Measurements from ENCODE around the gene SCAPER. TPM values are rescaled to one million over a fixed set of nuclear protein-coding genes. Genes with fewer than 3 reads are reported as not detected.
"Not testable (repeated sequence)": the region's sequence is repeated elsewhere in the genome, so short reads cannot be mapped to it uniquely, and the experiment has no call there.

SCAPER gene
- total and polyA plus RNA-seq, 2 experiments from 2014 or later, result 27.0 to 35.7 TPM

- H3K27me3 ChIP-seq, result no peaks in the 10 kb centered on the region
- H3K9me3 ChIP-seq (ENCODE audit: low read depth), result no peaks in the 10 kb centered on the region
- H3K4me3 ChIP-seq, result no peak overlapping the region
- no peaks in the 10 kb centered on the region for H3K4me1 ChIP-seq (ENCODE audit: low read depth)
- TF ChIP-seq, protein P1, sequence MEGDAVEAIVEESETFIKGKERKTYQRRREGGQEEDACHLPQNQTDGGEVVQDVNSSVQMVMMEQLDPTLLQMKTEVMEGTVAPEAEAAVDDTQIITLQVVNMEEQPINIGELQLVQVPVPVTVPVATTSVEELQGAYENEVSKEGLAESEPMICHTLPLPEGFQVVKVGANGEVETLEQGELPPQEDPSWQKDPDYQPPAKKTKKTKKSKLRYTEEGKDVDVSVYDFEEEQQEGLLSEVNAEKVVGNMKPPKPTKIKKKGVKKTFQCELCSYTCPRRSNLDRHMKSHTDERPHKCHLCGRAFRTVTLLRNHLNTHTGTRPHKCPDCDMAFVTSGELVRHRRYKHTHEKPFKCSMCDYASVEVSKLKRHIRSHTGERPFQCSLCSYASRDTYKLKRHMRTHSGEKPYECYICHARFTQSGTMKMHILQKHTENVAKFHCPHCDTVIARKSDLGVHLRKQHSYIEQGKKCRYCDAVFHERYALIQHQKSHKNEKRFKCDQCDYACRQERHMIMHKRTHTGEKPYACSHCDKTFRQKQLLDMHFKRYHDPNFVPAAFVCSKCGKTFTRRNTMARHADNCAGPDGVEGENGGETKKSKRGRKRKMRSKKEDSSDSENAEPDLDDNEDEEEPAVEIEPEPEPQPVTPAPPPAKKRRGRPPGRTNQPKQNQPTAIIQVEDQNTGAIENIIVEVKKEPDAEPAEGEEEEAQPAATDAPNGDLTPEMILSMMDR (IDR thresholded peaks at IDR 0.05; ENCODE audit: low read depth, low read length), result no peak
- H3K27ac ChIP-seq, result no peak overlapping the region
- no peak for DNase-seq (ENCODE audit: low read depth in 1 of 2, low spot score in 1 of 2)
- H3K36me3 ChIP-seq, result no peaks in the 10 kb centered on the region
Observed at GRCh38 chr15:76714950-76715349, 190.2 kb downstream of the SCAPER start.

DNA sequence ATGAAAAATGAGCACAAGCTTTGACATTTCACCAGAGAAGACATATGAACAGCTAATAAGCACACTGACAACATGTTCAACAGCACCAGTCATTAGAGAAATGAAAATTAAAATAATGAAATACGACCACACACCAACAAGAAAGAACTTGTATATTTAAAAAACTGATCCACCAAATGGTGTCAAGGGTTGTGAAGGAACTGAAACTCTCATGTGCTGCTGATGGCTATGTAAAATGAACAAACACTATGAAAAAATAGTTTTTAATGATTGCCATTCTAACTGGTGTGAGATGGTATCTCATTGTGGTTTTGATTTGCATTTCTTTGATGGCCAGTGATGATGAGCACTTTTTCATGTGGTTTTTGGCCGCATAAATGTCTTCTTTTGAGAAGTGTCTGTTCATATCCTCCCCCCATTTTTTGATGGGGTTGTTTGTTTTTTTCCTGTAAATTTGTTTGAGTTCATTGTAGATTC, 193.8 kb downstream of the SCAPER start:
- TF ChIP-seq, protein P1 (IDR thresholded peaks at IDR 0.05; ENCODE audit: low read depth, low read length), result no peak
- no peak for DNase-seq (ENCODE audit: low read depth in 1 of 2, low spot score in 1 of 2)
- Histone ChIP-seq H3K4me3 (no peak overlapping the region), H3K36me3 (no peaks in the 10 kb centered on the region), H3K4me1 (ENCODE audit: low read depth) (no peaks in the 10 kb centered on the region), H3K27ac (no peak overlapping the region), H3K9me3 (ENCODE audit: low read depth) (no peaks in the 10 kb centered on the region), H3K27me3 (no peaks in the 10 kb centered on the region)

DNA sequence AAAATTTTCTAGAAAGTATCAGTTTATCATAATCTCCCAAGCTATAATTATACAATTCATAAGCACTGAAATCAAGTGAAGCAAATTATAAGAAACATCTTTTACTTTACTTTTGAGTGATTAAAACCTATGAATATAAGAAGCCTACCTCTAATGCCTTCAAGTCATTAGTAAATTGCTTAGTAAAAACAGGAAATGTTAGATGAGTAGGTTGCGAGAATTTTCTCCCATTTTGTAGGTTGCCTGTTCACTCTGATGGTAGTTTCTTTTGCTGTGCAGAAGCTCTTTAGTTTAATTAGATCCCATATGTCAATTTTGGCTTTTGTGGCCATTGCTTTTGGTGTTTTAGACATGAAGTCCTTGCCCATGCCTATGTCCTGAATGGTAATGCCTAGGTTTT, 201.1 kb downstream of the SCAPER start:
- not testable (repeated sequence) for DNase-seq (ENCODE audit: low read depth in 1 of 2, low spot score in 1 of 2); H3K36me3 ChIP-seq; H3K27ac ChIP-seq; H3K27me3 ChIP-seq; H3K4me1 ChIP-seq (ENCODE audit: low read depth); H3K9me3 ChIP-seq (ENCODE audit: low read depth); H3K4me3 ChIP-seq

GRCh38 chr15:76696840-76697239, 208.3 kb downstream of the SCAPER start:
- H3K4me1 ChIP-seq (ENCODE audit: low read depth), result peaks cover 7% of the 10 kb centered on the region
- no peaks in the 10 kb centered on the region for H3K27me3 ChIP-seq
- peaks cover 6% of the 10 kb centered on the region for H3K36me3 ChIP-seq
- H3K27ac ChIP-seq, result no peak overlapping the region
- TF ChIP-seq, protein P1 (IDR thresholded peaks at IDR 0.05; ENCODE audit: low read depth, low read length), result no peak
- no peak for DNase-seq (ENCODE audit: low read depth in 1 of 2, low spot score in 1 of 2)
- no peaks in the 10 kb centered on the region for H3K9me3 ChIP-seq (ENCODE audit: low read depth)
- no peak overlapping the region for H3K4me3 ChIP-seq

DNA sequence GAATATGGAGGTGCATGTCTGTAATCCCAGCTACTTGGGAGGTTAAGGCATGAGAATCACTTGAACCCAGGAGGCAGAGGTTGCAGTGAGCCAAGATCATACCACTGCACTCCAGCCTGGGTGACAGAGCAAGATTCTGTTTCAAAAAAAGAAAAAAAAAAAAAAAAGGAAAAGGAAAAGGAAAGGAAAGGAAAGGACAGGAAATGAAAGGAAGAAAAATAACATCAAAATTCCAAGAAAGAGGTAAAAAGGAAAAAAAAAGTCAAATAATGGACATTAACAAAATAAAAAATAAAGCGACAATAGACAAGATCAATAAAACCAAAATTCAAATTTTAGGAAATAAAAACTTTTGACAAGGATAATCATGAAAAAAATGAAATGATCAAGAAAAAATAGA, 212.6 kb downstream of the SCAPER start:
- DNase-seq (ENCODE audit: low read depth in 1 of 2, low spot score in 1 of 2); H3K36me3 ChIP-seq: not testable (repeated sequence)

GRCh38 chr15:76687592-76687991, 217.5 kb downstream of the SCAPER start:
- H3K9me3 ChIP-seq (ENCODE audit: low read depth); DNase-seq (ENCODE audit: low read depth in 1 of 2, low spot score in 1 of 2); H3K4me3 ChIP-seq; H3K36me3 ChIP-seq; H3K4me1 ChIP-seq (ENCODE audit: low read depth); H3K27ac ChIP-seq; H3K27me3 ChIP-seq: not testable (repeated sequence)

More for the DNA sequence above, 212.6 kb downstream of the SCAPER start:
- not testable (repeated sequence) for H3K27ac ChIP-seq; H3K4me1 ChIP-seq (ENCODE audit: low read depth); H3K4me3 ChIP-seq; H3K27me3 ChIP-seq; H3K9me3 ChIP-seq (ENCODE audit: low read depth)

DNA sequence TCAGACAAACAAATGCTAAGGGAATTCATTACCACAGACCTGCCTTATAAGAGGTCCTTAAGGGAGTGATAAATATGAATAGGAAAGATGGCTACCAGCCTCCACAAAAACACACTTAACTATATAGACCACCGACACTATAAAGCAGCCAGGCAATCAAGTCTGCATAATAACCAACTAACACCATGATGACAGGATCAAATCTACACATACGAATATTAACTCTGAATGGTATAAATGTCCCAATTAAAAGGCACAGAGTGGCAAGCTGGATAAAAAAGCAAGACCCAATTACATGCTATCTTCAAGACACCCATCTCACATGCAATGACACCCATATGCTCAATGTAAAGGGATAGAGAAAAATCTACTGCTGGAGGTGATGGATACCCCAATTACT, 221.1 kb downstream of the SCAPER start:
- Histone ChIP-seq H3K4me1 (ENCODE audit: low read depth) (no peaks in the 10 kb centered on the region), H3K4me3 (no peak overlapping the region), H3K36me3 (no peaks in the 10 kb centered on the region), H3K27me3 (no peaks in the 10 kb centered on the region), H3K9me3 (ENCODE audit: low read depth) (no peaks in the 10 kb centered on the region), H3K27ac (no peak overlapping the region)
- TF ChIP-seq, protein P1 (IDR thresholded peaks at IDR 0.05; ENCODE audit: low read depth, low read length), result no peak
- DNase-seq (ENCODE audit: low read depth in 1 of 2, low spot score in 1 of 2), result no peak
